Measurements from ENCODE around the gene KAT6B. TPM values are rescaled to one million over a fixed set of nuclear protein-coding genes. Genes with fewer than 3 reads are reported as not detected.

KAT6B gene
- total RNA-seq, 2 donors from 2014 or later: 25.3 to 39.1 TPM

DNA sequence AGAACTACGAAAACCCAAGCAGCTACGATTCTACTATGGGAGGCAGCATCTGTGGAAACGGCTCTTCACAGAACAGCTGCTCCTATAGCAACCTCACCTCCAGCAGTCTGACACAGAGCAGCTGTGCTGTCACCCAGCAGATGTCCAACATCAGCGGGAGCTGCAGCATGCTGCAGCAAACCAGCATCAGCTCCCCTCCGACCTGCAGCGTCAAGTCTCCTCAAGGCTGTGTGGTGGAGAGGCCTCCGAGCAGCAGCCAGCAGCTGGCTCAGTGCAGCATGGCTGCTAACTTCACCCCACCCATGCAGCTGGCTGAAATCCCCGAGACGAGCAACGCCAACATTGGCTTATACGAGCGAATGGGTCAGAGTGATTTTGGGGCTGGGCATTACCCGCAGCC lies 203.5 kb downstream of the KAT6B start:
- Histone ChIP-seq H3K4me3 (ENCODE audit: low read length) (no peak overlapping the region), H3K9me3 (ENCODE audit: control insufficient read depth, low read length) (no peaks in the 10 kb centered on the region), H3K36me3 (ENCODE audit: control insufficient read depth, insufficient read depth, low read length) (peaks cover 36% of the 10 kb centered on the region), H3K4me1 (ENCODE audit: control insufficient read depth, insufficient read depth, low read length) (no peaks in the 10 kb centered on the region), H3K9ac (ENCODE audit: extremely low read depth, low read length, poor library complexity, severe bottlenecking) (no peak overlapping the region), H3K27me3 (ENCODE audit: control insufficient read depth, insufficient read depth, low read length, poor library complexity, severe bottlenecking) (no peaks in the 10 kb centered on the region), H3K27ac (ENCODE audit: low read depth, low read length) (no peak overlapping the region)
- Mint-ChIP-seq H3K36me3 (ENCODE audit: low read depth) (peaks cover 49% of the 10 kb centered on the region), H3K4me1 (peaks cover 4% of the 10 kb centered on the region), H3K27ac (no peak overlapping the region), H3K27me3 (ENCODE audit: insufficient read depth) (peaks cover 2% of the 10 kb centered on the region), H3K9me3 (no peaks in the 10 kb centered on the region), H3K4me3 (no peak overlapping the region)
- WGBS, 2 experiments (ENCODE audit: insufficient coverage in 1 of 2, insufficient read length in 1 of 2): 96 to 98% methylated on average over 11 to 13 of the region's 13 CpGs
- TF ChIP-seq, protein P1, sequence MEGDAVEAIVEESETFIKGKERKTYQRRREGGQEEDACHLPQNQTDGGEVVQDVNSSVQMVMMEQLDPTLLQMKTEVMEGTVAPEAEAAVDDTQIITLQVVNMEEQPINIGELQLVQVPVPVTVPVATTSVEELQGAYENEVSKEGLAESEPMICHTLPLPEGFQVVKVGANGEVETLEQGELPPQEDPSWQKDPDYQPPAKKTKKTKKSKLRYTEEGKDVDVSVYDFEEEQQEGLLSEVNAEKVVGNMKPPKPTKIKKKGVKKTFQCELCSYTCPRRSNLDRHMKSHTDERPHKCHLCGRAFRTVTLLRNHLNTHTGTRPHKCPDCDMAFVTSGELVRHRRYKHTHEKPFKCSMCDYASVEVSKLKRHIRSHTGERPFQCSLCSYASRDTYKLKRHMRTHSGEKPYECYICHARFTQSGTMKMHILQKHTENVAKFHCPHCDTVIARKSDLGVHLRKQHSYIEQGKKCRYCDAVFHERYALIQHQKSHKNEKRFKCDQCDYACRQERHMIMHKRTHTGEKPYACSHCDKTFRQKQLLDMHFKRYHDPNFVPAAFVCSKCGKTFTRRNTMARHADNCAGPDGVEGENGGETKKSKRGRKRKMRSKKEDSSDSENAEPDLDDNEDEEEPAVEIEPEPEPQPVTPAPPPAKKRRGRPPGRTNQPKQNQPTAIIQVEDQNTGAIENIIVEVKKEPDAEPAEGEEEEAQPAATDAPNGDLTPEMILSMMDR (conservative IDR thresholded peaks at IDR 0.05): no peak
- no peak for DNase-seq

DNA sequence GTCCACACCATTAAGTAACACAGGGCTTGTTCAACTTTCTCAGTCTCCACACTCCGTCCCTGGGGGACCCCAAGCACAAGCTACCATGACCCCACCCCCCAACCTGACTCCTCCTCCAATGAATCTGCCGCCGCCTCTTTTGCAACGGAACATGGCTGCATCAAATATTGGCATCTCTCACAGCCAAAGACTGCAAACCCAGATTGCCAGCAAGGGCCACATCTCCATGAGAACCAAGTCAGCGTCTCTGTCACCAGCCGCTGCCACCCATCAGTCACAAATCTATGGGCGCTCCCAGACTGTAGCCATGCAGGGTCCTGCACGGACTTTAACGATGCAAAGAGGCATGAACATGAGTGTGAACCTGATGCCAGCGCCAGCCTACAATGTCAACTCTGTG lies 204.0 kb downstream of the KAT6B start:
- no peaks in the 10 kb centered on the region for H3K27me3 ChIP-seq (ENCODE audit: control insufficient read depth, insufficient read depth, low read length, poor library complexity, severe bottlenecking)
- no peak overlapping the region for H3K4me3 Mint-ChIP-seq
- no peak overlapping the region for H3K27ac ChIP-seq (ENCODE audit: low read depth, low read length)
- H3K9me3 ChIP-seq (ENCODE audit: control insufficient read depth, low read length): no peaks in the 10 kb centered on the region
- H3K4me3 ChIP-seq (ENCODE audit: low read length): no peak overlapping the region
- peaks cover 2% of the 10 kb centered on the region for H3K27me3 Mint-ChIP-seq (ENCODE audit: insufficient read depth)
- 89 to 92% methylated on average over 9 to 10 of the region's 10 CpGs for WGBS, 2 experiments (ENCODE audit: insufficient coverage in 1 of 2, insufficient read length in 1 of 2)
- no peaks in the 10 kb centered on the region for H3K9me3 Mint-ChIP-seq
- DNase-seq: no peak
- H3K36me3 Mint-ChIP-seq (ENCODE audit: low read depth): peaks cover 44% of the 10 kb centered on the region
- H3K4me1 Mint-ChIP-seq: peaks cover 4% of the 10 kb centered on the region
- H3K36me3 ChIP-seq (ENCODE audit: control insufficient read depth, insufficient read depth, low read length): peaks cover 30% of the 10 kb centered on the region
- H3K4me1 ChIP-seq (ENCODE audit: control insufficient read depth, insufficient read depth, low read length): no peaks in the 10 kb centered on the region
- H3K27ac Mint-ChIP-seq: no peak overlapping the region
- no peak overlapping the region for H3K9ac ChIP-seq (ENCODE audit: extremely low read depth, low read length, poor library complexity, severe bottlenecking)
- TF ChIP-seq, protein P1 (conservative IDR thresholded peaks at IDR 0.05): no peak

DNA sequence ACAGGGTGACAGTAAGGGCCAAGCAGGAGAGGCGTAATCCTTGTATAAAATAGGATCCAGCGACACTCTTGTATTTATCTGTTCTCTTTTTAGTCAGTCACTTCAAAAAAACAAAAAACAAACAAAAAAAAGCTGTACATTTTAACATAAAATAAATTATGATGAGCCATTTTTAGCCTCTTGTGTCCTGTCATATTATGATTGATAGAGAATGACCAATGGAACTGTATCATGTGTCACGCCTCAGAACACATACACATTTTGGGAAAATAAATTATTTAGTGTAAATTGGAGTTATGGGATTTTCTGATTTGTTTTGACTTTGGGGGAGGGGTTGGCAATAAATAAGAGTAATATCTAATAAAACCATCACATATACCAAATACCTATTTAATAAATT lies 205.7 kb downstream of the KAT6B start:
- H3K9ac ChIP-seq (ENCODE audit: extremely low read depth, low read length, poor library complexity, severe bottlenecking): no peak overlapping the region
- no peak overlapping the region for H3K4me3 Mint-ChIP-seq
- H3K4me1 Mint-ChIP-seq: peaks cover 4% of the 10 kb centered on the region
- no peaks in the 10 kb centered on the region for H3K9me3 Mint-ChIP-seq
- 97% methylated on average over 3 of the region's 3 CpGs; no CpG with 5 or more reads in 1 of the 2 experiments for WGBS, 2 experiments (ENCODE audit: insufficient coverage in 1 of 2, insufficient read length in 1 of 2)
- peaks cover 4% of the 10 kb centered on the region for H3K27me3 Mint-ChIP-seq (ENCODE audit: insufficient read depth)
- H3K4me3 ChIP-seq (ENCODE audit: low read length): no peak overlapping the region
- H3K27ac Mint-ChIP-seq: no peak overlapping the region
- peaks cover 35% of the 10 kb centered on the region for H3K36me3 Mint-ChIP-seq (ENCODE audit: low read depth)
- DNase-seq: no peak
- H3K9me3 ChIP-seq (ENCODE audit: control insufficient read depth, low read length): no peaks in the 10 kb centered on the region
- no peaks in the 10 kb centered on the region for H3K27me3 ChIP-seq (ENCODE audit: control insufficient read depth, insufficient read depth, low read length, poor library complexity, severe bottlenecking)
- H3K4me1 ChIP-seq (ENCODE audit: control insufficient read depth, insufficient read depth, low read length): no peaks in the 10 kb centered on the region
- H3K36me3 ChIP-seq (ENCODE audit: control insufficient read depth, insufficient read depth, low read length): peaks cover 21% of the 10 kb centered on the region
- TF ChIP-seq, protein P1 (conservative IDR thresholded peaks at IDR 0.05): no peak
- H3K27ac ChIP-seq (ENCODE audit: low read depth, low read length): no peak overlapping the region

Measured in endodermal cell (in vitro differentiated cells).